ACHN (cell line): ENCODE data around the gene BHLHA9.

Experiments
- DNase-seq: peaks from one replicate; pipeline ENCODE4 v3.0.0-alpha.2; 2015
- in situ Hi-C: cut with HindIII; loops from 2 replicates; pipeline ENCODE4 v1.10.0; 2017; ENCODE audit warnings: low sequenced_read_pairs, low pct_ligation_motif_present, low pct_unique_long_range_greater_than_20kb

Gene BHLHA9

GRCh38 chr17:1244606-1245012 lies 25.6 kb upstream of the BHLHA9 start:
- no peak for DNase-seq
- in situ Hi-C loops, result no loop called here

- DNase-seq, result no peak
- in situ Hi-C loops, result no loop called here
Measured at GRCh38 chr17:1251866-1252608, 18.2 kb upstream of the BHLHA9 start.

- in situ Hi-C loops, result no loop called here
- no peak for DNase-seq
Measured at GRCh38 chr17:1255041-1255440, 15.2 kb upstream of the BHLHA9 start.

- in situ Hi-C loops, result no loop called here
- no peak for DNase-seq
Measured at GRCh38 chr17:1256699-1257098, 13.5 kb upstream of the BHLHA9 start.

GRCh38 chr17:1260086-1260769 lies 10.0 kb upstream of the BHLHA9 start:
- DNase-seq, result no peak
- in situ Hi-C loops, result no loop called here

- in situ Hi-C loops, result no loop called here
- DNase-seq, result no peak
Measured at GRCh38 chr17:1260770-1261161, 9.5 kb upstream of the BHLHA9 start.

GRCh38 chr17:1264196-1264595 lies 6.0 kb upstream of the BHLHA9 start:
- no peak for DNase-seq
- in situ Hi-C loops, result no loop called here

- in situ Hi-C loops, result no loop called here
- DNase-seq, result peak; percentile 11
Measured at GRCh38 chr17:1267471-1267943, 2.7 kb upstream of the BHLHA9 start.

- in situ Hi-C loops, result no loop called here
- DNase-seq, result no peak
Measured at GRCh38 chr17:1271030-1271423, 783 bp downstream of the BHLHA9 start.

- no peak for DNase-seq
- in situ Hi-C loops, result no loop called here
Measured at GRCh38 chr17:1271441-1271840, 1.2 kb downstream of the BHLHA9 start.

GRCh38 chr17:1272701-1273100 lies 2.5 kb downstream of the BHLHA9 start:
- in situ Hi-C loops, result no loop called here
- DNase-seq, result no peak

- no peak for DNase-seq
- in situ Hi-C loops, result no loop called here
Measured at GRCh38 chr17:1273492-1274244, 3.4 kb downstream of the BHLHA9 start.

GRCh38 chr17:1274245-1274608 lies 4.0 kb downstream of the BHLHA9 start:
- in situ Hi-C loops, result no loop called here
- DNase-seq, result no peak

GRCh38 chr17:1275205-1275961 lies 5.1 kb downstream of the BHLHA9 start:
- DNase-seq, result no peak
- in situ Hi-C loops, result no loop called here

- in situ Hi-C loops, result no loop called here
- DNase-seq, result peak; percentile 60
Measured at GRCh38 chr17:1275962-1276736, 5.9 kb downstream of the BHLHA9 start.

- in situ Hi-C loops, result no loop called here
- no peak for DNase-seq
Measured at GRCh38 chr17:1280652-1281051, 10.4 kb downstream of the BHLHA9 start.

GRCh38 chr17:1286379-1287106 lies 16.3 kb downstream of the BHLHA9 start:
- DNase-seq, result no peak
- in situ Hi-C loops, result no loop called here

- DNase-seq, result no peak
- in situ Hi-C loops, result no loop called here
Measured at GRCh38 chr17:1289695-1290094, 19.5 kb downstream of the BHLHA9 start.
